IMR-90 (cell line): ENCODE data around the gene LMBR1L. TPM values are rescaled to one million over a fixed set of nuclear protein-coding genes. Genes with fewer than 3 reads are reported as not detected.

Experiments
- ATAC-seq: fragments of 200-7000 bp; cut with Tn5 transposase; 2 replicates; pipeline ENCODE4 v1.9.1; 2020; ENCODE audit warnings: low read depth, mild to moderate bottlenecking, moderate library complexity
- BruUV-seq: library from RNA; stranded (reverse); fragments of 400-500 nt; replicated peaks from 2 replicates; lab custom pipeline; 2021; lab: Mats Ljungman, UMichigan
- CTCF ChIA-PET: fragments of 300-600 bp; formaldehyde crosslinking; extraction: SDS; loops from one replicate; lab custom pipeline; 2021; ENCODE audit warnings: antibody characterized with exemption; lab: Yijun Ruan, JAX
- POLR2A ChIA-PET: fragments of 300-600 bp; sonication (Branson Sonifier 250); formaldehyde crosslinking; loops from one replicate; lab custom pipeline; 2022; ENCODE audit warnings: antibody characterized with exemption; ENCODE audit not compliant: unreplicated experiment; lab: Charles Lee
- DNase-seq: peaks from one replicate; pipeline ENCODE4 v3.0.0; 2013
- H2AFZ ChIP-seq: replicated peaks from 2 replicates; pipeline ENCODE3; 2013; ENCODE audit warnings: low read length, mild to moderate bottlenecking; ENCODE audit not compliant: poor library complexity
- H2AK5ac ChIP-seq: 2 replicates; pipeline ENCODE4 v1.6.1; 2013; ENCODE audit warnings: low read depth, low read length, inconsistent platforms
- H2AK9ac ChIP-seq: replicated peaks from 2 replicates; pipeline ENCODE3; 2013; ENCODE audit warnings: mild to moderate bottlenecking, low read depth, low read length, moderate library complexity; ENCODE audit not compliant: poor library complexity
- H2BK120ac ChIP-seq: 2 replicates; pipeline ENCODE4 v1.6.1; 2013; ENCODE audit warnings: low read depth, low read length, inconsistent platforms
- H2BK15ac ChIP-seq: 3 replicates; pipeline ENCODE4 v1.6.1; 2013; ENCODE audit warnings: low read depth, low read length, inconsistent platforms
- H2BK20ac ChIP-seq: 2 replicates; pipeline ENCODE4 v1.6.1; 2013; ENCODE audit warnings: low read depth, mild to moderate bottlenecking, inconsistent platforms, low read length, moderate library complexity
- H2BK5ac ChIP-seq: 2 replicates; pipeline ENCODE4 v1.6.1; 2013; ENCODE audit warnings: mild to moderate bottlenecking, low read depth, low read length, inconsistent platforms; ENCODE audit not compliant: poor library complexity, severe bottlenecking
- H3K14ac ChIP-seq: replicated peaks from 2 replicates; pipeline ENCODE4 v1.6.1; 2013; ENCODE audit warnings: low read depth, low read length, inconsistent platforms
- H3K18ac ChIP-seq: 2 replicates; pipeline ENCODE4 v1.6.1; 2013; ENCODE audit warnings: low read depth, low read length, control low read depth
- H3K23ac ChIP-seq: 2 replicates; pipeline ENCODE4 v1.6.1; 2013; ENCODE audit warnings: low read depth, low read length, inconsistent platforms
- H3K27ac ChIP-seq: 2 replicates; pipeline ENCODE4 v1.5.1; 2013; ENCODE audit warnings: mild to moderate bottlenecking, control low read depth, low read length; ENCODE audit not compliant: insufficient read depth
- H3K27me3 ChIP-seq: 2 replicates; pipeline ENCODE4 v1.6.1; 2013; ENCODE audit warnings: low read length; ENCODE audit not compliant: control insufficient read depth, insufficient read depth
- H3K36me3 ChIP-seq: 2 replicates; pipeline ENCODE4 v1.6.1; 2013; ENCODE audit warnings: low read length, mixed read lengths; ENCODE audit not compliant: control insufficient read depth, insufficient read depth
- H3K4ac ChIP-seq: 2 replicates; pipeline ENCODE4 v1.6.1; 2013; ENCODE audit warnings: low read depth, low read length, inconsistent platforms
- H3K4me1 ChIP-seq: 2 replicates; pipeline ENCODE4 v1.6.1; 2013; ENCODE audit warnings: low read length, mixed read lengths; ENCODE audit not compliant: control insufficient read depth, insufficient read depth
- H3K4me2 ChIP-seq: 2 replicates; pipeline ENCODE4 v1.6.1; 2013; ENCODE audit warnings: low read depth, mild to moderate bottlenecking, control low read depth, low read length, moderate library complexity
- H3K4me3 ChIP-seq: 2 replicates; pipeline ENCODE4 v1.5.1; 2013; ENCODE audit warnings: low read depth, mild to moderate bottlenecking, control low read depth, low read length, moderate library complexity; ENCODE audit not compliant: insufficient read depth
- H3K56ac ChIP-seq: 2 replicates; pipeline ENCODE4 v1.6.1; 2013; ENCODE audit warnings: low read length, inconsistent platforms; ENCODE audit not compliant: insufficient read depth; ENCODE audit errors: extremely low read depth
- H3K79me1 ChIP-seq, 2 experiments: 2 replicates each; pipeline ENCODE4 v1.6.1; 2013; ENCODE audit warnings: low read length in 2 of 2, inconsistent platforms in 1 of 2, low read depth in 1 of 2
- H3K9ac ChIP-seq: 2 replicates; pipeline ENCODE4 v1.6.1; 2013; ENCODE audit warnings: low read depth, low read length, control low read depth
- H3K9me1 ChIP-seq: 2 replicates; pipeline ENCODE4 v1.6.1; 2013; ENCODE audit warnings: low read length, inconsistent platforms; ENCODE audit not compliant: insufficient read depth
- H3K9me3 ChIP-seq: 2 replicates; pipeline ENCODE4 v1.6.1; 2013; ENCODE audit warnings: low read length; ENCODE audit not compliant: control insufficient read depth, insufficient read depth
- H4K20me1 ChIP-seq: 2 replicates; pipeline ENCODE4 v1.6.1; 2013; ENCODE audit warnings: low read length, inconsistent platforms; ENCODE audit not compliant: insufficient read depth
- H4K5ac ChIP-seq: 2 replicates; pipeline ENCODE4 v1.6.1; 2013; ENCODE audit warnings: mild to moderate bottlenecking, low read depth, low read length, control low read depth
- H4K8ac ChIP-seq, 2 experiments: 2 replicates each; pipeline ENCODE4 v1.6.1; 2013; ENCODE audit warnings: low read depth in 2 of 2, low read length in 2 of 2, control low read depth in 1 of 2, inconsistent platforms in 1 of 2
- H4K91ac ChIP-seq: 2 replicates; pipeline ENCODE4 v1.6.1; 2013; ENCODE audit warnings: low read depth, low read length, inconsistent platforms; ENCODE audit not compliant: insufficient read depth
- CEBPB ChIP-seq: IDR thresholded peaks from 2 replicates; pipeline ENCODE4 v1.6.1; 2012; ENCODE audit warnings: low read depth, low read length, improper control_type of control experiment
- CHD1 ChIP-seq: IDR thresholded peaks from 2 replicates; pipeline ENCODE4 v1.6.1; 2012; ENCODE audit warnings: low read depth, low read length, improper control_type of control experiment
- MAZ ChIP-seq: IDR thresholded peaks from 2 replicates; pipeline ENCODE4 v1.6.1; 2012; ENCODE audit warnings: low read depth, mild to moderate bottlenecking, low read length, improper control_type of control experiment, moderate library complexity, borderline replicate concordance
- POLR2A ChIP-seq: IDR thresholded peaks from 2 replicates; pipeline ENCODE4 v1.6.1; 2012; ENCODE audit warnings: mild to moderate bottlenecking, low read depth, low read length
- RCOR1 ChIP-seq: IDR thresholded peaks from 2 replicates; pipeline ENCODE4 v1.6.1; 2012; ENCODE audit warnings: mild to moderate bottlenecking, low read length, improper control_type of control experiment; ENCODE audit not compliant: insufficient replicate concordance
- WGBS, 2 experiments: methylation state at CpG; one replicate each; pipeline versions ENCODE4 v1.1.5 to v1.1.7; 2013; ENCODE audit warnings: missing lambda C conversion rate in 2 of 2; ENCODE audit not compliant: insufficient read length in 1 of 2; ENCODE audit errors: extremely low coverage in 2 of 2; 5-methylcytosine and 5-hydroxymethylcytosine counted together
- dilution Hi-C: fragments of 300-500 bp; cut with HindIII; formaldehyde crosslinking; loops from one replicate; pipeline ENCODE4 v1.14.3; 2018; ENCODE audit warnings: low sequenced_read_pairs; ENCODE audit not compliant: unreplicated experiment
- in situ Hi-C: fragments of 300-500 bp; cut with MboI; formaldehyde crosslinking; loops from 3 replicates; pipeline ENCODE4 v1.14.3; 2019; ENCODE audit warnings: low sequenced_read_pairs, inconsistent platforms, mixed read lengths
- intact Hi-C: fragments of 100-400 bp; cut with micrococcal nuclease; formaldehyde crosslinking; loops from 2 replicates; pipeline ENCODE4 v1.10.0; 2022
- polyA plus RNA-seq, 3 experiments: library from polyadenylated mRNA; depleted of rRNA; stranded (reverse); fragments of >200 nt; gene quantifications; 2 replicates each; pipeline ENCODE4 v1.2.3, GENCODE V29; 2012; ENCODE audit warnings: low replicate concordance in 1 of 3
- total RNA-seq: library from RNA; depleted of rRNA; stranded (reverse); fragments of >200 nt; gene quantifications from 2 replicates; pipeline ENCODE4 v1.2.3, GENCODE V29; 2012

Gene LMBR1L
- total and polyA plus RNA-seq, 2 of the 4 experiments (the other 2 are of a cell fraction): 33.0 to 44.6 TPM

DNA sequence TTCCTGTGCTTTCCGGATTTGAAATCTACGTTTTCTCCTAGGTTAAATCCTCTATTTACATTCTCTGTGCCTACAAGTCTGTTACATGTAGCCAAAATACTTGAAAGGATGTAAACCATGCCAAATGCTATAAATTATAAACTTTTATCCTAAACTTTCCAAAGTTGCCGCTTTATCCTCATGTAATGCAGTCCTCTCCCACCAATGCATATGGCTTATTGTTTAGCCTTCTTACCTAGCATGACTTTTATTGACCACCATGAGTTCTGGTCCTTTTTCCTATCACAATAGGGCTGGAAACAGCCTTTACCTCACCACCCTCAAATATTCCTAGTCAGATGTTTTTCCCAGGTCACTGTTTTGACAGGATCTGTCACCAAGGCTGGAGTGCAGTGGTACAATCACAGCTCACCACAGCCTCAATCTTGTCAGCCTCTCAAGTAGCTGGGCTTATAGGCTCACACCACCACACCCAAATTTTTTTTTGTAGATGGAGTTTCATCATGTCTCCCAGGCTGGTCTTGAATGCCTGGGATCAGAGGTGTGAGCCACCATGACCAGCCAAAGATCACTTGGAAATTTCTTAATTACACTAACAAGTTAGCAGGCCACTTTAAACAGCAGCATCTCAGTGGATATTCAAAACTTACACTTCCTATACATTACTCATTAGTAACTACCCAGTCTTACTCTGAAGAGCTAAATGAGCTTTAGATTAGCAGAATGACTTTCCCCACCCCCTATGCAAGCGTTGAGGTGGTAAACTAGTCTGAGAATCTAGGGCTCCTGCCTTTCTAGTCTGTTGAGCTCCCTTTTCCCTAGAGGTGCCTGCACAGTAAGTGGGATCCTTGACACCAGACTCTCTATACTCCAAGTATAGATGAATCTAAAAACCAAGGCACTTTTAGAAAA is 16.5 kb upstream of the LMBR1L start:
- no peak for ATAC-seq
- H3K4ac ChIP-seq: no peak overlapping the region
- no peak overlapping the region for H2AFZ ChIP-seq
- DNase-seq: no peak
- H3K56ac ChIP-seq: no peak overlapping the region
- no peak overlapping the region for H3K9ac ChIP-seq
- 88% methylated on average over 1 of the region's 4 CpGs; no CpG with 5 or more reads in 1 of the 2 experiments for WGBS, 2 experiments
- no peak overlapping the region for H2BK15ac ChIP-seq
- H3K4me3 ChIP-seq: no peak overlapping the region
- no peak overlapping the region for H4K5ac ChIP-seq
- peaks cover 6 to 41% of the 10 kb centered on the region in 2 experiments for H3K79me1 ChIP-seq
- no peak overlapping the region for H3K4me2 ChIP-seq
- no peak overlapping the region for H3K23ac ChIP-seq
- no TSS peak for BruUV-seq
- H4K20me1 ChIP-seq: peaks cover 43% of the 10 kb centered on the region
- TF ChIP-seq MAZ (no peak), CEBPB (no peak), POLR2A (peak; percentile 38; the same call in 1 of the 2 replicates), RCOR1 (no peak), CHD1 (no peak)
- in situ Hi-C loops (no loop called here), intact Hi-C loops (no loop called here), dilution Hi-C loops (no loop called here)
- peaks cover 4% of the 10 kb centered on the region for H3K4me1 ChIP-seq
- no peaks in the 10 kb centered on the region for H3K27me3 ChIP-seq
- no peak overlapping the region for H2AK9ac ChIP-seq
- no peak overlapping the region for H2BK5ac ChIP-seq
- H3K18ac ChIP-seq: no peak overlapping the region
- H2AK5ac ChIP-seq: no peak overlapping the region
- ChIA-PET CTCF (interaction anchor here (1.2 kb wide), 1 partner anchor 39 kb away, joined by 3 read pairs; no protein-coding TSS in a partner anchor), POLR2A (interaction anchor here (0.6 to 0.8 kb wide), 2 partner anchors 117 to 135 kb away, joined by 3 read pairs; no protein-coding TSS in a partner anchor)
- no peak overlapping the region for H2BK120ac ChIP-seq
- H3K9me1 ChIP-seq: no peaks in the 10 kb centered on the region
- H3K27ac ChIP-seq: no peak overlapping the region
- no peaks in the 10 kb centered on the region for H3K9me3 ChIP-seq
- H3K36me3 ChIP-seq: peaks cover 25% of the 10 kb centered on the region
- no peak overlapping the region for H2BK20ac ChIP-seq
- H4K8ac ChIP-seq: no peak overlapping the region
- H3K14ac ChIP-seq: no peak overlapping the region
- H4K91ac ChIP-seq: no peak overlapping the region
